ENCODE data around the gene FAM222B. TPM values are rescaled to one million over a fixed set of nuclear protein-coding genes. Genes with fewer than 3 reads are reported as not detected.

Gene FAM222B
- total and polyA plus RNA-seq, 7 donors = 5.0 to 16.2 (median 11.9) TPM

DNA sequence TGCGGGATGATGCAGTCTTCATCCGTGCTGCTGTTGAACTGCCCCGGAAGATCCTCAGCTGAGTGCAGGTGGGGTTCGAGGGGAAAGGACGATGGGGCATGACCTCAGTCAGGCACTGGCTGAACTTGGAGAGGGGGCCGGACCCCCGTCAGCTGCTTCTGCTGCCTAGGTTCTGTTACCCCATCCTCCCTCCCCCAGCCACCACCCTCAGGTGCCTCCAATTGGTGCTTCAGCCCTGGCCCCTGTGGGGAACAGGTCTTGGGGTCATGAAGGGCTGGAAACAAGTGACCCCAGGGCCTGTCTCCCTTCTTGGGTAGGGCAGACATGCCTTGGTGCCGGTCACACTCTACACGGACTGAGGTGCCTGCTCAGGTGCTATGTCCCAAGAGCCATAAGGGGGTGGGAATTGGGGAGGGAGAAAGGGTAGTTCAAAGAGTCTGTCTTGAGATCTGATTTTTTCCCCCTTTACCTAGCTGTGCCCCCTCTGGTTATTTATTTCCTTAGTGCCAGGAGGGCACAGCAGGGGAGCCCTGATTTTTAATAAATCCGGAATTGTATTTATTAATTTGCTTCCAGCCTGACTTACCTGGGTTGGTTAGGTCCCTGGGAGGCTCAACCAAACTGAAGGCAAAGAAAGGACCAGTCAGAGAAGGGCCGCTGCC, 92.9 kb downstream of the FAM222B start:
- Histone ChIP-seq H3K27ac (peak overlapping the region in 2 of 4 donors; percentile 16 to 50), H3K4me1 (peaks cover 0 to 33% (median 27%) of the 10 kb centered on the region in 4 donors), H3K27me3 (no peaks in the 10 kb centered on the region), H3K36me3 (peaks cover 0 to 9% (median 4%) of the 10 kb centered on the region in 4 donors), H3K4me3 (no peak overlapping the region), H3K9me3 (no peaks in the 10 kb centered on the region)
- intact Hi-C loops (cut with DNase I) = loop anchor here (1.0 kb wide), 1 partner anchor 22 kb away; no protein-coding TSS in a partner anchor
- 34 to 63% methylated on average over 11 of the region's 11 CpGs for WGBS, 2 donors
- TF ChIP-seq POLR2AphosphoS5 (IDR thresholded peaks at IDR 0.05) = no peak
- no peak for DNase-seq

DNA sequence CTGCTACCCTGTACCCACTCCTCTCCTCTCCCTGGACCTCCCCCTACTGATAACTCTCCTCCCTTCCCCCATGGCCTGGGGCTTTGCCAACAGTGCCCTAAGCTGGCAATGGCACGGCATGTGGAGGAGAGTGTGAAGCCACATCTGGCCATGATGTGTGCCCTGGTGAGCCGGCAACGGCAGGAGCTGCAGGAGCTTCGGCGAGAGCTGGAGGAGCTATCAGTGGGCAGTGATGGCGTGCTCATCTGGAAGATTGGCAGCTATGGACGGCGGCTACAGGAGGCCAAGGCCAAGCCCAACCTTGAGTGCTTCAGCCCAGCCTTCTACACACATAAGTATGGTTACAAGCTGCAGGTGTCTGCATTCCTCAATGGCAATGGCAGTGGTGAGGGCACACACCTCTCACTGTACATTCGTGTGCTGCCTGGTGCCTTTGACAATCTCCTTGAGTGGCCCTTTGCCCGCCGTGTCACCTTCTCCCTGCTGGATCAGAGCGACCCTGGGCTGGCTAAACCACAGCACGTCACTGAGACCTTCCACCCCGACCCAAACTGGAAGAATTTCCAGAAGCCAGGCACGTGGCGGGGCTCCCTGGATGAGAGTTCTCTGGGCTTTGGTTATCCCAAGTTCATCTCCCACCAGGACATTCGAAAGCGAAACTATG, 93.6 kb downstream of the FAM222B start:
- Histone ChIP-seq H3K4me1 (peaks cover 0 to 39% (median 33%) of the 10 kb centered on the region in 4 donors), H3K9me3 (no peaks in the 10 kb centered on the region), H3K27me3 (no peaks in the 10 kb centered on the region), H3K27ac (no peak overlapping the region), H3K4me3 (no peak overlapping the region), H3K36me3 (peaks cover 0 to 9% (median 4%) of the 10 kb centered on the region in 4 donors)
- no peak for DNase-seq
- intact Hi-C loops (cut with DNase I) = no loop called here
- 42 to 78% methylated on average over 18 of the region's 18 CpGs for WGBS, 2 donors
- TF ChIP-seq POLR2A (IDR thresholded peaks at IDR 0.05) (no peak), POLR2AphosphoS5 (IDR thresholded peaks at IDR 0.05) (no peak), EP300 (IDR thresholded peaks at IDR 0.05) (no peak)
- TF ChIP-seq, protein P1, sequence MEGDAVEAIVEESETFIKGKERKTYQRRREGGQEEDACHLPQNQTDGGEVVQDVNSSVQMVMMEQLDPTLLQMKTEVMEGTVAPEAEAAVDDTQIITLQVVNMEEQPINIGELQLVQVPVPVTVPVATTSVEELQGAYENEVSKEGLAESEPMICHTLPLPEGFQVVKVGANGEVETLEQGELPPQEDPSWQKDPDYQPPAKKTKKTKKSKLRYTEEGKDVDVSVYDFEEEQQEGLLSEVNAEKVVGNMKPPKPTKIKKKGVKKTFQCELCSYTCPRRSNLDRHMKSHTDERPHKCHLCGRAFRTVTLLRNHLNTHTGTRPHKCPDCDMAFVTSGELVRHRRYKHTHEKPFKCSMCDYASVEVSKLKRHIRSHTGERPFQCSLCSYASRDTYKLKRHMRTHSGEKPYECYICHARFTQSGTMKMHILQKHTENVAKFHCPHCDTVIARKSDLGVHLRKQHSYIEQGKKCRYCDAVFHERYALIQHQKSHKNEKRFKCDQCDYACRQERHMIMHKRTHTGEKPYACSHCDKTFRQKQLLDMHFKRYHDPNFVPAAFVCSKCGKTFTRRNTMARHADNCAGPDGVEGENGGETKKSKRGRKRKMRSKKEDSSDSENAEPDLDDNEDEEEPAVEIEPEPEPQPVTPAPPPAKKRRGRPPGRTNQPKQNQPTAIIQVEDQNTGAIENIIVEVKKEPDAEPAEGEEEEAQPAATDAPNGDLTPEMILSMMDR (IDR thresholded peaks at IDR 0.05) = no peak

DNA sequence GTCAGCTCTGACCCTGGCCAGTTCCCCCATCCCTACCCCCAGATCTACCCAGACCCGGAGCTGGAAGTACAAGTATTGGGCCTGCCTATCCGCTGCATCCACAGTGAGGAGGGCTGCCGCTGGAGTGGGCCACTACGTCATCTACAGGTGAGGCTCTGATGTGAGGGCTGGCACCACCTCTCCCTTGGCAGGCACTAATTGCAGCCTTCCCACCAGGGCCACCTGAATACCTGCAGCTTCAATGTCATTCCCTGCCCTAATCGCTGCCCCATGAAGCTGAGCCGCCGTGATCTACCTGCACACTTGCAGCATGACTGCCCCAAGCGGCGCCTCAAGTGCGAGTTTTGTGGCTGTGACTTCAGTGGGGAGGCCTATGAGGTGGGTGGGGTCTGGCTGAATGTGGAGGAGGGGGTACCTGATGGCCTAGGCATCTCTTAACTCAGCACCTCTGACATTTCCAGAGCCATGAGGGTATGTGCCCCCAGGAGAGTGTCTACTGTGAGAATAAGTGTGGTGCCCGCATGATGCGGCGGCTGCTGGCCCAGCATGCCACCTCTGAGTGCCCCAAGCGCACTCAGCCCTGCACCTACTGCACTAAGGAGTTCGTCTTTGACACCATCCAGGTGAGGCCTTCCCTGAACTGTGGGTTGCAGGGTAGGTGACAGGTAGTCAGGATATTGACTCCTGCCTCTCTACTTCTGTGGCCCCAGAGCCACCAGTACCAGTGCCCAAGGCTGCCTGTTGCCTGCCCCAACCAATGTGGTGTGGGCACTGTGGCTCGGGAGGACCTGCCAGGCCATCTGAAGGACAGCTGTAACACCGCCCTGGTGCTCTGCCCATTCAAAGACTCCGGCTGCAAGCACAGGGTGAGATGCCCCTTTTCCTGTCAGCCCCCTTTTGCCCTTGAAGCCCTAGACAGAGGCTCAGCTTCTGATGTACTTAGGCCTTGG, 94.5 kb downstream of the FAM222B start:
- H3K27me3 ChIP-seq = no peaks in the 10 kb centered on the region
- DNase-seq = no peak
- H3K4me1 ChIP-seq = peaks cover 0 to 44% (median 39%) of the 10 kb centered on the region in 4 donors
- intact Hi-C loops (cut with DNase I) = no loop called here
- TF ChIP-seq, protein P1 (IDR thresholded peaks at IDR 0.05) = no peak
- TF ChIP-seq POLR2AphosphoS5 (IDR thresholded peaks at IDR 0.05) (no peak), EP300 (IDR thresholded peaks at IDR 0.05) (no peak), POLR2A (IDR thresholded peaks at IDR 0.05) (no peak)
- peaks cover 0 to 9% (median 4%) of the 10 kb centered on the region in 4 donors for H3K36me3 ChIP-seq
- no peak overlapping the region for H3K4me3 ChIP-seq
- no peaks in the 10 kb centered on the region for H3K9me3 ChIP-seq
- 66 to 86% methylated on average over 18 of the region's 18 CpGs for WGBS, 2 donors
- H3K27ac ChIP-seq = peak overlapping the region in 1 of 4 donors; percentile 84

DNA sequence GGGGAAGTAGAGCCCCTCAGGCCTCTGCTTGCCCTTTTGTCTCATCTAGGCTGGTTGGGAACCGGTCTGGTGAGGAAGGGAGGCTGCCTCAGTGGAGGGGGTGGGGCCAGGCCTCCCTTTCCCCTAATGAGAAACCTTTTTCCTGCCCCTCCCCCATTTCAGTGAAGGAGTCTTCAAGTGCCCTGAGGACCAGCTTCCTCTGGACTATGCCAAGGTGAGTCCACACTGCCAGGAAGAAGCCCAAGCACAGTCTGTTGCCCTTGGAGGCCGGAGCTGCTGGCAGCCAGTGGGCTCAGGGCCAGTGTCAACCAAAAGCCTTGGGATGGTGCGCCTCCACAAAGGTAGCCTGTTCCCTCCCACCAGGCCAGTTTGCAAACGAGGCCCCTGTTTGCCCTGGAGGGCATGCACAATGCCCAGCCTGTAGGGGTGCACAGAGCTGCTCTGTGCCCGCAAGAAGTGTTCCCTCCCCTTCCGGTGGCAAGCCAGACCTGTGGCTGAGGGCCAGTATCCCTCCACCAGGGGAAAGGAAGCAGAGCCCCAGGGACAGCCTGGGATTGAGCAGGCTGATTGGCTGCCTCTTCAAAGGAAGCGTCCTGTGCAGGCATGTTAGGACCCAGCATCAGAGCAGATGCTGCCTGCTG, 95.4 kb downstream of the FAM222B start:
- WGBS, 2 donors = 15 to 55% methylated on average over 7 of the region's 7 CpGs
- TF ChIP-seq, protein P1 (IDR thresholded peaks at IDR 0.05) = no peak
- TF ChIP-seq EP300 (IDR thresholded peaks at IDR 0.05) = no peak
- no peak for TF ChIP-seq POLR2A (IDR thresholded peaks at IDR 0.05)
- no peak for TF ChIP-seq POLR2AphosphoS5 (IDR thresholded peaks at IDR 0.05)
- Histone ChIP-seq H3K4me3 (no peak overlapping the region), H3K4me1 (peaks cover 0 to 50% (median 44%) of the 10 kb centered on the region in 4 donors), H3K9me3 (no peaks in the 10 kb centered on the region), H3K27me3 (no peaks in the 10 kb centered on the region), H3K36me3 (peaks cover 0 to 9% (median 4%) of the 10 kb centered on the region in 4 donors), H3K27ac (peak overlapping the region; percentile 20 to 90 (median 86))
- no peak for DNase-seq
- intact Hi-C loops (cut with DNase I) = no loop called here
